DND-41 (cell line): Measurements from ENCODE around the gene GRK1.

ENCODE experiments used
- ATAC-seq: fragments of 200-7000 bp; cut with Tn5 transposase; 3 replicates; pipeline ENCODE4 v1.9.1; 2021; ENCODE audit warnings: low read depth; ENCODE audit not compliant: insufficient read depth
- DNase-seq: peaks from one replicate; pipeline ENCODE4 v3.0.0-alpha.2; 2020
- H2AFZ ChIP-seq: 2 replicates; pipeline ENCODE4 v1.6.0; 2012; ENCODE audit warnings: low read depth, low read length
- H3K27ac ChIP-seq: 2 replicates; pipeline ENCODE4 v1.5.1; 2012; ENCODE audit warnings: low read length, inconsistent platforms
- H3K27me3 ChIP-seq: fragments of 200-600 bp; sonication (generic); 2 replicates; pipeline ENCODE4 v1.6.0; 2012; ENCODE audit warnings: low read length, mild to moderate bottlenecking, inconsistent platforms; ENCODE audit not compliant: insufficient read depth, poor library complexity
- H3K36me3 ChIP-seq: 2 replicates; pipeline ENCODE4 v1.5.1; 2012; ENCODE audit warnings: low read length, inconsistent platforms; ENCODE audit not compliant: insufficient read depth
- H3K4me1 ChIP-seq: 2 replicates; pipeline ENCODE4 v1.5.1; 2012; ENCODE audit warnings: mild to moderate bottlenecking, low read length; ENCODE audit not compliant: insufficient read depth
- H3K4me2 ChIP-seq: 2 replicates; pipeline ENCODE4 v1.6.0; 2012; ENCODE audit warnings: mild to moderate bottlenecking, moderate library complexity, low read length, inconsistent platforms; ENCODE audit not compliant: insufficient read depth
- H3K4me3 ChIP-seq, 2 experiments: fragments of 200-600 bp in 1 of 2; shearing (Covaris generic) in 1 of 2; 2 replicates each; pipeline ENCODE4 v1.5.1; 2012 to 2016; ENCODE audit warnings: inconsistent platforms in 2 of 2, low read length in 2 of 2, mild to moderate bottlenecking in 2 of 2, low read depth in 1 of 2, moderate library complexity in 1 of 2
- H3K79me2 ChIP-seq: 2 replicates; pipeline ENCODE4 v1.6.0; 2012; ENCODE audit warnings: low read length, inconsistent platforms; ENCODE audit not compliant: insufficient read depth
- H3K9ac ChIP-seq: 2 replicates; pipeline ENCODE4 v1.6.0; 2012; ENCODE audit warnings: low read depth, mild to moderate bottlenecking, inconsistent platforms, low read length, moderate library complexity
- H3K9me3 ChIP-seq: 2 replicates; pipeline ENCODE4 v1.5.1; 2012; ENCODE audit warnings: low read length, moderate library complexity, mild to moderate bottlenecking, inconsistent platforms; ENCODE audit not compliant: insufficient read depth, severe bottlenecking
- H4K20me1 ChIP-seq: 2 replicates; pipeline ENCODE4 v1.6.0; 2012; ENCODE audit warnings: low read length; ENCODE audit not compliant: insufficient read depth
- EZH2 ChIP-seq: IDR thresholded peaks from 3 replicates; pipeline ENCODE4 v1.6.1; 2012; ENCODE audit warnings: borderline replicate concordance, low read depth, mild to moderate bottlenecking, moderate library complexity, low read length, inconsistent platforms; ENCODE audit not compliant: severe bottlenecking
- TF ChIP-seq, protein P1 (sequence below): IDR thresholded peaks from 2 replicates; pipeline ENCODE4 v1.5.1; 2012; ENCODE audit warnings: borderline replicate concordance, low read length, moderate library complexity, mild to moderate bottlenecking; ENCODE audit not compliant: poor library complexity, severe bottlenecking; ENCODE audit errors: extremely low read depth

Gene GRK1

DNA sequence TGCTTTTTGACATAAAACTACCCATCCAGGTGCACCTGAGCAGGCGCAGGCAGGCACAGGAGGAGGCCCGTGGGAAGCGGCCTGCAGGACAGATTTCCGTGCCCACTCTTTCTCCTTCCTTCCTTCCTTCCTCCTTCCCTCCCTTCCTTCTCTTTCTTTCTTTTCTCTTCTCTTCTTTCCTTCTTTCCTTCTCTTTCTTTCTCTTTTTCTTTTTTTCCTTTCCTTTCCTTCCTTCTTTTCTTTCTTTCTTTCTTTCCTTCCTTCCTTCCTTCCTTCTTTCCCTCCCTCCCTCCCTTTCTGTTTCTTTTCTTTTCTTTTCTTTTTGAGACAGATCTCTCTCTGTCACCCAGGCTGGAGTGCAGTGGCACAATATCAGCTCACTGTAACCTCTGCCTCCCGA lies 70.8 kb downstream of the GRK1 start:
- no peaks in the 10 kb centered on the region for H3K79me2 ChIP-seq
- H3K9ac ChIP-seq: no peak overlapping the region
- peaks cover 33% of the 10 kb centered on the region for H3K27me3 ChIP-seq
- H2AFZ ChIP-seq: no peak overlapping the region
- no peak for TF ChIP-seq EZH2
- TF ChIP-seq, protein P1, sequence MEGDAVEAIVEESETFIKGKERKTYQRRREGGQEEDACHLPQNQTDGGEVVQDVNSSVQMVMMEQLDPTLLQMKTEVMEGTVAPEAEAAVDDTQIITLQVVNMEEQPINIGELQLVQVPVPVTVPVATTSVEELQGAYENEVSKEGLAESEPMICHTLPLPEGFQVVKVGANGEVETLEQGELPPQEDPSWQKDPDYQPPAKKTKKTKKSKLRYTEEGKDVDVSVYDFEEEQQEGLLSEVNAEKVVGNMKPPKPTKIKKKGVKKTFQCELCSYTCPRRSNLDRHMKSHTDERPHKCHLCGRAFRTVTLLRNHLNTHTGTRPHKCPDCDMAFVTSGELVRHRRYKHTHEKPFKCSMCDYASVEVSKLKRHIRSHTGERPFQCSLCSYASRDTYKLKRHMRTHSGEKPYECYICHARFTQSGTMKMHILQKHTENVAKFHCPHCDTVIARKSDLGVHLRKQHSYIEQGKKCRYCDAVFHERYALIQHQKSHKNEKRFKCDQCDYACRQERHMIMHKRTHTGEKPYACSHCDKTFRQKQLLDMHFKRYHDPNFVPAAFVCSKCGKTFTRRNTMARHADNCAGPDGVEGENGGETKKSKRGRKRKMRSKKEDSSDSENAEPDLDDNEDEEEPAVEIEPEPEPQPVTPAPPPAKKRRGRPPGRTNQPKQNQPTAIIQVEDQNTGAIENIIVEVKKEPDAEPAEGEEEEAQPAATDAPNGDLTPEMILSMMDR: no peak
- no peak overlapping the region for H3K4me3 ChIP-seq
- H3K9me3 ChIP-seq: peaks cover 8% of the 10 kb centered on the region
- no peak overlapping the region for H3K4me2 ChIP-seq
- peaks cover 20% of the 10 kb centered on the region for H3K4me1 ChIP-seq
- ATAC-seq (no peak), DNase-seq (no peak)
- H3K27ac ChIP-seq: no peak overlapping the region
- no peaks in the 10 kb centered on the region for H3K36me3 ChIP-seq
- peaks cover 38% of the 10 kb centered on the region for H4K20me1 ChIP-seq

DNA sequence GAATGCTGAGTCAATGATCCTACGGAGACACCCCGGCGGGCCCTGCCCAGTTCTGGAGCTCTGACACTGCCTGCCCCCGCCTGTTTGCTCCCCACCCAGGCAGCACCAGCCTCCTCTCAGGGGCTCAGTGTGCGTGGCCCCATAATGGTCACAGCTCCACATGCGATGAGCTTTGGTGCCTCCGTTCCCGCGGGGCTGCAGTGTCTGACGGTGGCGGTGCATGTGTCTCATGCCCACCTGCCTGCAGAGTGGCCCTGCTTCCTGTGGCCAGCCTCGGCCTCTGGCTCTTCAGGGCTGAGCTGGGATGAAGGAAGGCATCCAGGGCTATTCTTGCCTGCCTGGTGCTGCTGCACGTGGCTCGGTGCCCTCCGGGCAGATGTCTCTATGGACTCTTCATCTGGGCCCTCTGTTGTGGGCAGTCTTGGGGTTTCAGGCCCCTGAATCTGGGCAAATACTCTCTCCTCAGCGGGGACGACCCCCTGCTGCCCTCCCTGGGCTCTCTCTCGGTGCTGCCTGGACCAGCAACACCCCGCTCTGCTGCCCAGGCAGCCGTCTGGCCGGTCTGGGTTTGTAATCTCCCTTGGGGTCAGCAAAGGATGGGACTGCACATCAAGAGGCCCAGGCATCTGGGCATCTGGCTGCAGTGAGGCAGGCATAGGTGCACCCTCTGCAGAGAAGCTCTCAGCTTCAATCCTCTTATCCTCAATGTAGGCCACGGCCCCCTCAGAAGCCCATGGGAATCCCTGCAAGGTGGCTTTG lies 72.7 kb downstream of the GRK1 start:
- Histone ChIP-seq H3K9me3 (no peaks in the 10 kb centered on the region), H3K4me3 (no peak overlapping the region), H4K20me1 (peaks cover 53% of the 10 kb centered on the region), H3K4me2 (no peak overlapping the region), H3K27me3 (peaks cover 39% of the 10 kb centered on the region), H3K9ac (no peak overlapping the region), H3K4me1 (peaks cover 20% of the 10 kb centered on the region), H3K36me3 (no peaks in the 10 kb centered on the region), H3K79me2 (no peaks in the 10 kb centered on the region), H2AFZ (no peak overlapping the region), H3K27ac (no peak overlapping the region)
- ATAC-seq (no peak), DNase-seq (no peak)
- TF ChIP-seq EZH2: no peak
- TF ChIP-seq, protein P1: no peak

DNA sequence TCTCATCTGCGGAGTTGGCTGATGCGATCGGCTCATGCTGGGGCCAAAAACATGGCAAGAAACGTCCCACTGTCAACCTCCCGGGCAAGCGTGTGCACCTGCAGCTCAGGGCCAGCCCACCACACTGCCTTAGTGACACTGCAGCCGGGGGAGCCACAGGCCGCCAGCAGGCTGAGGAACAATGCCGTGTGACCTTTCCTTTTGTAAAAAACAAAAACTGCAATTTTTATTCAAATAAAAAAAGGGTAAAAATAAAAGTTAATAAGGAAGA lies 73.2 kb downstream of the GRK1 start:
- no peaks in the 10 kb centered on the region for H3K9me3 ChIP-seq
- no peaks in the 10 kb centered on the region for H3K36me3 ChIP-seq
- ATAC-seq: no peak
- no peak overlapping the region for H3K4me2 ChIP-seq
- TF ChIP-seq, protein P1: no peak
- TF ChIP-seq EZH2: no peak
- no peaks in the 10 kb centered on the region for H3K79me2 ChIP-seq
- peaks cover 54% of the 10 kb centered on the region for H4K20me1 ChIP-seq
- peaks cover 39% of the 10 kb centered on the region for H3K27me3 ChIP-seq
- H3K4me3 ChIP-seq: no peak overlapping the region
- no peak overlapping the region for H2AFZ ChIP-seq
- no peak for DNase-seq
- no peak overlapping the region for H3K9ac ChIP-seq
- no peak overlapping the region for H3K27ac ChIP-seq
- H3K4me1 ChIP-seq: peaks cover 20% of the 10 kb centered on the region
